H9 (cell line): Measurements from ENCODE around the gene SOX8. TPM values are rescaled to one million over a fixed set of nuclear protein-coding genes. Genes with fewer than 3 reads are reported as not detected.

ENCODE experiments used
- DNase-seq: peaks from one replicate; pipeline ENCODE4 v3.0.0-alpha.2; 2017
- H2AFZ ChIP-seq: one replicate; pipeline ENCODE4 v1.6.1; 2013; ENCODE audit warnings: mild to moderate bottlenecking, low read length, control low read depth, moderate library complexity
- H2AK5ac ChIP-seq: 2 replicates; pipeline ENCODE4 v1.6.1; 2013; ENCODE audit warnings: low read length, control low read depth, mixed read lengths; ENCODE audit not compliant: insufficient read length
- H2BK120ac ChIP-seq: one replicate; pipeline ENCODE4 v1.6.1; 2013; ENCODE audit warnings: low read depth, mild to moderate bottlenecking, low read length, control low read depth, inconsistent platforms; ENCODE audit not compliant: poor library complexity, severe bottlenecking
- H2BK12ac ChIP-seq: 2 replicates; pipeline ENCODE4 v1.6.1; 2013; ENCODE audit warnings: low read length, control low read depth, mixed read lengths, low read depth; ENCODE audit not compliant: insufficient read length
- H2BK15ac ChIP-seq: 2 replicates; pipeline ENCODE4 v1.6.1; 2013; ENCODE audit warnings: low read depth, low read length, control low read depth
- H2BK20ac ChIP-seq: one replicate; pipeline ENCODE4 v1.6.1; 2013; ENCODE audit warnings: low read depth, mild to moderate bottlenecking, low read length, control low read depth, inconsistent platforms; ENCODE audit not compliant: poor library complexity, severe bottlenecking
- H2BK5ac ChIP-seq: 2 replicates; pipeline ENCODE4 v1.6.1; 2013; ENCODE audit warnings: low read length, control low read depth, mixed read lengths; ENCODE audit not compliant: insufficient read length
- H3K14ac ChIP-seq: 2 replicates; pipeline ENCODE4 v1.6.1; 2013; ENCODE audit warnings: low read length, control low read depth; ENCODE audit not compliant: insufficient read depth
- H3K18ac ChIP-seq: 2 replicates; pipeline ENCODE4 v1.6.1; 2013; ENCODE audit warnings: low read depth, mild to moderate bottlenecking, mixed read lengths, low read length, control low read depth; ENCODE audit not compliant: insufficient read length
- H3K23ac ChIP-seq: 2 replicates; pipeline ENCODE4 v1.6.1; 2013; ENCODE audit warnings: low read length, control low read depth, mixed read lengths, low read depth; ENCODE audit not compliant: insufficient read length
- H3K23me2 ChIP-seq: 2 replicates; pipeline ENCODE4 v1.6.1; 2013; ENCODE audit warnings: low read depth, mild to moderate bottlenecking, mixed read lengths, low read length, control low read depth; ENCODE audit not compliant: insufficient read length, poor library complexity, severe bottlenecking
- H3K27ac ChIP-seq: 2 replicates; pipeline ENCODE4 v1.5.1; 2013; ENCODE audit warnings: low read length, control low read depth, mixed read lengths, low read depth; ENCODE audit not compliant: insufficient read length
- H3K27me3 ChIP-seq: 2 replicates; pipeline ENCODE4 v1.6.1; 2013; ENCODE audit warnings: low read length, control low read depth, inconsistent platforms; ENCODE audit not compliant: insufficient read depth
- H3K4ac ChIP-seq: 2 replicates; pipeline ENCODE4 v1.6.1; 2013; ENCODE audit warnings: low read depth, mild to moderate bottlenecking, control low read depth, inconsistent platforms, low read length, moderate library complexity
- H3K4me1 ChIP-seq: 2 replicates; pipeline ENCODE4 v1.6.1; 2013; ENCODE audit warnings: low read length, control low read depth, inconsistent platforms; ENCODE audit not compliant: insufficient read depth
- H3K4me2 ChIP-seq: 2 replicates; pipeline ENCODE4 v1.6.1; 2013; ENCODE audit warnings: low read length, control low read depth, mixed read lengths; ENCODE audit not compliant: insufficient read length, insufficient read depth
- H3K56ac ChIP-seq: 2 replicates; pipeline ENCODE4 v1.6.1; 2013; ENCODE audit warnings: low read depth, mild to moderate bottlenecking, mixed read lengths, low read length, control low read depth; ENCODE audit not compliant: insufficient read length
- H3K79me1 ChIP-seq: 2 replicates; pipeline ENCODE4 v1.6.1; 2013; ENCODE audit warnings: low read depth, mild to moderate bottlenecking, moderate library complexity, low read length, control low read depth, inconsistent platforms; ENCODE audit not compliant: insufficient read depth, poor library complexity, severe bottlenecking
- H3K79me2 ChIP-seq: 2 replicates; pipeline ENCODE4 v1.6.1; 2013; ENCODE audit warnings: low read length, control low read depth, inconsistent platforms; ENCODE audit not compliant: insufficient read depth
- H3K9ac ChIP-seq: 2 replicates; pipeline ENCODE4 v1.6.1; 2013; ENCODE audit warnings: low read length, control low read depth, mixed read lengths; ENCODE audit not compliant: insufficient read length; ENCODE audit errors: extremely low read depth
- H3K9me3 ChIP-seq: one replicate; pipeline ENCODE4 v1.6.1; 2013; ENCODE audit warnings: low read depth, low read length, inconsistent platforms; ENCODE audit not compliant: control insufficient read depth
- H3T11ph ChIP-seq: one replicate; pipeline ENCODE4 v1.6.1; 2013; ENCODE audit warnings: mild to moderate bottlenecking, low read length, control low read depth, inconsistent platforms
- H4K20me1 ChIP-seq: one replicate; pipeline ENCODE4 v1.6.1; 2013; ENCODE audit not compliant: control insufficient read depth, insufficient read length, insufficient read depth
- H4K5ac ChIP-seq: 2 replicates; pipeline ENCODE4 v1.6.1; 2013; ENCODE audit warnings: low read depth, mild to moderate bottlenecking, mixed read lengths, low read length, control low read depth; ENCODE audit not compliant: insufficient read length
- H4K8ac ChIP-seq: replicated peaks from 2 replicates; pipeline ENCODE4 v1.6.1; 2013; ENCODE audit warnings: low read length, control low read depth, mixed read lengths, low read depth; ENCODE audit not compliant: insufficient read length
- H4K91ac ChIP-seq: 2 replicates; pipeline ENCODE4 v1.6.1; 2013; ENCODE audit warnings: low read depth, mild to moderate bottlenecking, moderate library complexity, mixed read lengths, low read length, control low read depth; ENCODE audit not compliant: insufficient read length
- H3K27ac Mint-ChIP-seq, 3 experiments: 2 replicates in 2 of 3; 3 replicates in 1 of 3; pipeline ENCODE4 v1.8.0; 2020 to 2021; ENCODE audit warnings: mixed read lengths in 3 of 3, mild to moderate bottlenecking in 1 of 3, moderate library complexity in 1 of 3
- H3K27me3 Mint-ChIP-seq: 2 replicates; pipeline ENCODE4 v1.8.0; 2021; ENCODE audit warnings: low read depth, mild to moderate bottlenecking, moderate library complexity, mixed read lengths
- H3K36me3 Mint-ChIP-seq, 3 experiments: 2 replicates in 2 of 3; 3 replicates in 1 of 3; pipeline ENCODE4 v1.8.0; 2020 to 2021; ENCODE audit warnings: low read depth in 3 of 3, mixed read lengths in 3 of 3; ENCODE audit not compliant: insufficient read depth in 1 of 3
- H3K4me1 Mint-ChIP-seq, 2 experiments: 2 replicates each; pipeline ENCODE4 v1.8.0; 2020; ENCODE audit warnings: mixed read lengths in 2 of 2
- H3K4me3 Mint-ChIP-seq, 2 experiments: 2 replicates in 1 of 2; 3 replicates in 1 of 2; pipeline ENCODE4 v1.8.0; 2020 to 2021; ENCODE audit warnings: mild to moderate bottlenecking in 2 of 2, mixed read lengths in 2 of 2, moderate library complexity in 1 of 2
- H3K9me3 Mint-ChIP-seq, 2 experiments: 2 replicates in 1 of 2; 3 replicates in 1 of 2; pipeline ENCODE4 v1.8.0; 2020; ENCODE audit warnings: mild to moderate bottlenecking in 2 of 2, mixed read lengths in 2 of 2, moderate library complexity in 1 of 2
- CTCF ChIP-seq: fragments of 200-600 bp; sonication (generic); conservative IDR thresholded peaks from 3 replicates; pipeline ENCODE4 v1.8.0; 2021; ENCODE audit warnings: antibody characterized with exemption, mild to moderate bottlenecking
- WGBS: extraction: QIAGEN DNeasy Blood & Tissue Kit; methylation state at CpG from one replicate; pipeline ENCODE4 v1.1.7; 2013; ENCODE audit warnings: missing lambda C conversion rate, low lambda C conversion rate, mixed read lengths; ENCODE audit not compliant: insufficient read length; ENCODE audit errors: extremely low coverage; 5-methylcytosine and 5-hydroxymethylcytosine counted together
- total RNA-seq: library from RNA; stranded (reverse); gene quantifications from 2 replicates; pipeline ENCODE4 v1.2.1, GENCODE V29; 2021

SOX8 gene
- total RNA-seq, 1 experiment from 2014 or later, result 8.9 TPM

- H2AFZ ChIP-seq, result no peak overlapping the region
- H3T11ph ChIP-seq, result no peak overlapping the region
- no peaks in the 10 kb centered on the region for H3K79me2 ChIP-seq
- no peak overlapping the region for H2BK12ac ChIP-seq
- H2BK5ac ChIP-seq, result no peak overlapping the region
- H3K9me3 ChIP-seq, result no peaks in the 10 kb centered on the region
- no peak overlapping the region; the same call in 1 of the 2 replicates for H3K14ac ChIP-seq
- H3K4me2 ChIP-seq, result no peak overlapping the region
- H3K27me3 ChIP-seq, result no peaks in the 10 kb centered on the region
- no peaks in the 10 kb centered on the region for H3K79me1 ChIP-seq
- no peak overlapping the region for H3K27ac ChIP-seq
- no peak overlapping the region for H4K91ac ChIP-seq
- no peaks in the 10 kb centered on the region for H4K20me1 ChIP-seq
- no peak overlapping the region for H3K23ac ChIP-seq
- H2AK5ac ChIP-seq, result no peak overlapping the region
- H3K36me3 Mint-ChIP-seq, result no peaks in the 10 kb centered on the region
- no peak overlapping the region for H3K4me3 Mint-ChIP-seq
- H2BK120ac ChIP-seq, result no peak overlapping the region
- H3K4me1 ChIP-seq, result no peaks in the 10 kb centered on the region
- H3K9me3 Mint-ChIP-seq, result no peaks in the 10 kb centered on the region
- no CpG with 5 or more reads among the region's 8 CpGs for WGBS
- H4K5ac ChIP-seq, result no peak overlapping the region
- peaks cover 0 to 3% of the 10 kb centered on the region in 2 experiments; a peak in 1 of 4 replicates for H3K4me1 Mint-ChIP-seq
- peaks cover 4% of the 10 kb centered on the region; the same call in 1 of the 2 replicates for H3K27me3 Mint-ChIP-seq
- no peak overlapping the region for H3K27ac Mint-ChIP-seq
- H4K8ac ChIP-seq, result no peak overlapping the region
- DNase-seq, result no peak
- H2BK20ac ChIP-seq, result no peak overlapping the region
- no peak overlapping the region for H3K56ac ChIP-seq
- H3K18ac ChIP-seq, result no peak overlapping the region
- no peak overlapping the region for H3K9ac ChIP-seq
- H3K23me2 ChIP-seq, result no peaks in the 10 kb centered on the region
- TF ChIP-seq CTCF, result no peak
- no peak overlapping the region for H3K4ac ChIP-seq
- no peak overlapping the region for H2BK15ac ChIP-seq
Observed at GRCh38 chr16:1013593-1013900, 32.0 kb downstream of the SOX8 start.
